Mononuclear cell (primary cell): ENCODE data around the gene NEURL2. TPM values are rescaled to one million over a fixed set of nuclear protein-coding genes. Genes with fewer than 3 reads are reported as not detected.
"Not testable (repeated sequence)": the region's sequence is repeated elsewhere in the genome, so short reads cannot be mapped to it uniquely, and the experiment has no call there.

Source experiments
- H3K27me3 ChIP-seq: 2 replicates; pipeline ENCODE4 v1.6.0; 2011; ENCODE audit warnings: low read length, control low read depth; ENCODE audit not compliant: insufficient read depth
- H3K4me1 ChIP-seq: 2 replicates; pipeline ENCODE4 v1.5.1; 2011; ENCODE audit warnings: mild to moderate bottlenecking, low read length, control low read depth; ENCODE audit not compliant: insufficient read depth
- H3K4me3 ChIP-seq: 2 replicates; pipeline ENCODE4 v1.5.1; 2011; ENCODE audit warnings: mild to moderate bottlenecking, low read length, moderate library complexity
- H3K9me3 ChIP-seq: 2 replicates; pipeline ENCODE4 v1.5.1; 2011; ENCODE audit warnings: low read depth, mild to moderate bottlenecking, control low read depth, low read length
- total RNA-seq: library from RNA; depleted of rRNA; stranded (reverse); fragments of >200 nt; gene quantifications from one replicate; pipeline ENCODE4 v1.2.3, GENCODE V29; 2012

Gene NEURL2
- total RNA-seq, 1 donor, result 1.9 TPM

GRCh38 chr20:45910670-45911485 lies 19.9 kb upstream of the NEURL2 start:
- Histone ChIP-seq H3K27me3 (no peaks in the 10 kb centered on the region), H3K4me1 (peaks cover 56% of the 10 kb centered on the region), H3K9me3 (no peaks in the 10 kb centered on the region), H3K4me3 (peak overlapping the region; percentile 41)

DNA sequence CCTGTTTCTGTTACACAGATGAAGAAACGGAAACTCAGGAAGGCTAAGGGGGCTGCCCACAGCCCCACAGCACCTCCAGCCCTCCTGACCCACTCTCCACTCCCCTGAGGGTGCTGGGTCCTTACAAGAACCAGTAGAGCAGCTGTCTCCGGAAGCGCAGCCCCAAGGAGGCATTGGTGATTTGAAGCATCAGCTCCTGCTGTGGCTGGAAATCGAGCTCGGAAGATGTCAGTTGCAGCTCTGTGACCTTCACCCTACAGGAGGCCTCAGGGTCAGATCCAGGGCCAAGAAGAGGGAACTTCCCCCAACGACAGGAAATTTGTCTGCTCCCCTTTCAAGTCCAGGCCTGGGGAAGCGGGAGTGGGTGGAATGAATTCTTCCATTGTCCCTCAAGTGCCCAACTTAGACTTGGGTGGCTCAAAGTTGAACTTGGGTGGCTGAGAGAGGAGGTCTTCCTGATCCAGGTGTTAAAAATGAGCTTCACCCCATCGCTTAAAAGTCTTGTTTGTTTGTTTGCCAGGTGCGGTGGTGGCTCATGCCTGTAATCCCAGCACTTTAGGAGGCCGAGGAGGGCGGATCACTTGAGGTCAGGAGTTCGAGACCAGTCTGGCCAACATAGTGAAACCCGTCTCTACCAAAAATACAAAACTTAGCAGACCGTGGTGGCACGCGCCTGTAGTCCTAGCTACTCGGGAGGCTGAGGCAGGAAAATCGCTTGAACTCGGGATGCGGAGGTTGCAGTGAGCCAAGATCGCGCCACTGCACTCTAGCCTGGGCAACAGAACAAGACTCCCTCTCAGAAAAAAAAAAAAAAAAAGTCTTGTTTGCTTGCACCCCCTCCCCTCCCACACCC lies 19.0 kb upstream of the NEURL2 start:
- H3K9me3 ChIP-seq, result no peaks in the 10 kb centered on the region
- H3K27me3 ChIP-seq, result no peaks in the 10 kb centered on the region
- peaks cover 51% of the 10 kb centered on the region for H3K4me1 ChIP-seq
- H3K4me3 ChIP-seq, result no peak overlapping the region

DNA sequence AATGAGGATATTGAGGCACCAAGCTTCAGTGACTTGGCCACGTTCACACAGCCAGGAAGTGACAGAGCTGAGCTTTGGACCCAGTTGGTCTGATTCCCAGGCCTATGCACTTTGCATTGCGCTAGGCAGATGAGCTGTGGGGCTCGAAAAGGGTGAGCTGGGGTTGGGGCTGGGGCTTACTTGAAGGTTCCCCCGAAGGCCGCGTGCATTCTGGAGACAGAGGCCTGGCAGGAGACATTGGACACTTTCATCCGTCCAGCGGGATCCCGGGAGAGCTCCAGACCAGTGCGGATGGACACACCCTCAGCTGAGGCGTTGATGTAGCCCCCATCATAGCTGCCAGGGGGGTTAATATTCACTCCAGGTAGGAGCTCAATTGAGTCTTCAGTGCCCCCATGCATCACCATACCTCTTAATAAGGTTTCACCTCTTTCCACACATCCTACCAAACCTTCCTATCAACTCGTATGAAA lies 18.4 kb upstream of the NEURL2 start:
- Histone ChIP-seq H3K9me3 (no peaks in the 10 kb centered on the region), H3K27me3 (no peaks in the 10 kb centered on the region), H3K4me3 (no peak overlapping the region), H3K4me1 (peaks cover 45% of the 10 kb centered on the region)

- peaks cover 33% of the 10 kb centered on the region for H3K4me1 ChIP-seq
- no peaks in the 10 kb centered on the region for H3K9me3 ChIP-seq
- H3K4me3 ChIP-seq, result no peak overlapping the region
- H3K27me3 ChIP-seq, result no peaks in the 10 kb centered on the region
These were observed 17.1 kb upstream of the NEURL2 start for GRCh38 chr20:45908084-45908483.

DNA sequence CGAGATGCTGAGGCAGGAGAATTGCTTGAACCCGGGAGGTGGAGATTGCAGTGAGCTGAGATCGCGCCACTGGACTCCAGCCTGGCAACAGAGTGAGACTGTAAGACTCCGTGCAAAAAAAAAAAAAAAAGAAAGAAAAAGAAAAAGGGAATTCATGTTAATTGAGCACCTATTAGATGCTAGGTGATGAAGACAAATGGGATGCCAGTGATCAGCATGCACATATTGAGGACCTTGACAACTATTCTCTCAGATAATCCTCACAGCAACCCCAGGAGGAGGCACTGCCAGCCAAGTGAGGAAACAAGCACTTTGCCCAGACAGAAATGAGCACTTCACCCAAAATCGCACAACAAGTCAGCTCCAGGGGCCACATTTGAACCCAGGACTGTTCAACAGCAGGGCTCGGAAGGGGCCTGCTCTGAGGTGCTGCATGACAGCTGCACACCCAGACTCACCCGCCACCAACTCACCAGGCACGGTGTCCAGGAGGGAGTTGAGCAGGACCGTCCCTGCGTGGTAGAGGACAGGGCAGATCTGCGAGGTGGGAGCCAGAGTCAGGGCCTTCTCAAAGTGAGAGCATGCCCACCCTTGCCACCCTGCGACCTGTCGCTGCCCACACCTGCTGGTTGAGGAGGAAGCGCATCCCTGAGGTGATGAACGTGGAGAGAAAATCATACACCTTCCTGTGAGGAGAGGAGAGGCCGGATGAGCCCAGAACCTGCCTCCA lies 16.4 kb upstream of the NEURL2 start:
- no peaks in the 10 kb centered on the region for H3K27me3 ChIP-seq
- H3K9me3 ChIP-seq, result no peaks in the 10 kb centered on the region
- no peak overlapping the region for H3K4me3 ChIP-seq
- peaks cover 30% of the 10 kb centered on the region for H3K4me1 ChIP-seq

DNA sequence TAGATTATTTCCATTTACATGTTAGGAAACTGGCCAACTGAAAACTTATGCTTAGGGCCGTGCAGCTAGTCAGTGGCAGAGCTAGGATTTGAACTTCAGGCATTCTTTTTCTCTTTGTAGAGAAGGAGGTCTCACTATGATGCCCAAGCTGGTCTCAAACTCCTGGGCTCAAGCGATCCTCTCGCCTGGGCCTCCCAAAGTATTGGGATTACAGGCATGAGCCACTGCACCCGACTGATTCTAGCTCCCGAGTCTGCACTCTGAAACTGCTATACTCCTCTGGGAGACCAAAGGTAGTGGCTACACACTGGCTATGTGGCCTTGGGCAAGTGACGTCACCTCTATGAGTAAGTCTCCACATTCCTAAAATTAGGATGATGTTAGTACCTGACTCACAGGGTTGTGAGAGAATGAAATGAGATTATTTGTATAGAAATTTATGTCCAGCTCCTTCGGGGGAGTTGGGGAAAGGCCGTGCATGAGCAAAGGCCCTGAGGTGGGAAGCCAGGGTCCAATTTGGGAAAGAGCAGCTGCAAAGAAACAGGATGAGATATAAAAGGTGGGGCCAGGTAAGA lies 14.6 kb upstream of the NEURL2 start:
- Histone ChIP-seq H3K4me3 (no peak overlapping the region), H3K9me3 (no peaks in the 10 kb centered on the region), H3K27me3 (no peaks in the 10 kb centered on the region), H3K4me1 (peaks cover 14% of the 10 kb centered on the region)

DNA sequence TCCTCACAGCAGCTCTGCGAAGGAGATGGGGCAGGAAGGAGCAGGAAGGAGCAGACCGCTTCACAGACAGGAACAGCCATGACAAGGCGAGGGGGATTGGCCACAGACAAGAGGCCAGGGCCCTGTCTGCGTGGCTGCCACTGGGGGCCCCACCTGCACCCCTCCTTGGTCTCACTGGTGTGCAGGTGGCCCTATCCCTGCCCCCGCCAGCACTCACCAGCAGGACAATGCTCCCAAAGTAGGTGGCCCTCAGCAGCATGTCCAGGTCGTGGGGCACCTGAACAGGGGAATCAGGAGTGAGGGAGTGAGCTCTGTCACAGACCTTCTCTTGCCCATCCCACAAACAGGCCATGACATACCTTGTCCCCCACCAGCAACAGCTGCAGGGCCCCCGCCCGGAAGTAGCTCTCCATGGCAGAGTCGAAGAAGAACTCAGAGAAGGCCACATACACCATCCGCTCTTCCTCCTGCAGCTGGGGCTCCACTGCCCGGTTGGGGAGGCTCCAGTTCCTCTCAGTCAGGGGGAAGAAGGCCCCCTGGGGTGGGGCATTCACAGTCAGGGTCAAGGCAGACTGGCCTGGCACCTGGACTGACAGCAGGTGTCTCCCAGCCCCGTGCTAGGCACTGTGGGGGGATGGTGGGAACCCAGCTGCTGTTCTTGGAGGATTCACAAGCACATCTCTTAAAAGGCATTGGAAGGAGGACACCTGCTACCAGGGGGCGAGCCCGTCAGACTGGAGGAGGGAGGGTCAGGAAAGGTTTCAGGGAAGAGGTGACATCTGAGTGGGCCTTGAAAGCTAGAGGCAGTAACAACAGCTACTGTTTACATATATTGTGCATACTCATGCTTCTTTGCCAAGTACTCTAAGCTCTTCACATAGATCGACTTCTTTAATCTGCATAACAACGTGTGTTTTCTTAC lies 13.8 kb upstream of the NEURL2 start:
- no peaks in the 10 kb centered on the region for H3K9me3 ChIP-seq
- peaks cover 7% of the 10 kb centered on the region for H3K4me1 ChIP-seq
- no peaks in the 10 kb centered on the region for H3K27me3 ChIP-seq
- no peak overlapping the region for H3K4me3 ChIP-seq

GRCh38 chr20:45902199-45902701 lies 11.2 kb upstream of the NEURL2 start:
- H3K4me1 ChIP-seq, result no peaks in the 10 kb centered on the region
- no peak overlapping the region for H3K4me3 ChIP-seq
- no peaks in the 10 kb centered on the region for H3K27me3 ChIP-seq
- H3K9me3 ChIP-seq, result no peaks in the 10 kb centered on the region

DNA sequence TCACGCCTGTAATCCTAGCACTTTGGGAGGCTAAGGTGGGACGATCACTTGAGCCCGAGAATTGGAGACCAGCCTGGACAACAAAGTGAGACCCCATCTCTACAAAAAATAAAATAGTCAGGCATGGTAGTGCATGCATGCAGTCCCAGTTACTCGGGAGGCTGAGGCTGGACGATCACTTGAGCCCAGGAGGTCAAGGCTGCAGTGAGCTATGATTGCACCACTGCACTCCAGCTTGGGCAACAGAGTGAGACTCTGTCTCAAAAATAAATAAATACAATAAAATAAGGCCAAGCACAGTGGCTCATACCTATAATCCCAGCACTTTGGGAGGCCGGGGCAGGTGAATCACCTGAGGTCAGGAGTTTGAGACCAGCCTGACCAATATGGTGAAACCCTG lies 10.3 kb upstream of the NEURL2 start:
- not testable (repeated sequence) for H3K27me3 ChIP-seq, H3K4me3 ChIP-seq, H3K4me1 ChIP-seq, H3K9me3 ChIP-seq

- Histone ChIP-seq H3K9me3 (no peaks in the 10 kb centered on the region), H3K27me3 (no peaks in the 10 kb centered on the region), H3K4me1 (no peaks in the 10 kb centered on the region), H3K4me3 (no peak overlapping the region)
These were observed 8.2 kb upstream of the NEURL2 start for GRCh38 chr20:45899046-45899835.

GRCh38 chr20:45898285-45898684 lies 7.3 kb upstream of the NEURL2 start:
- H3K4me1 ChIP-seq, result peaks cover 7% of the 10 kb centered on the region
- no peak overlapping the region for H3K4me3 ChIP-seq
- H3K9me3 ChIP-seq, result no peaks in the 10 kb centered on the region
- no peaks in the 10 kb centered on the region for H3K27me3 ChIP-seq

DNA sequence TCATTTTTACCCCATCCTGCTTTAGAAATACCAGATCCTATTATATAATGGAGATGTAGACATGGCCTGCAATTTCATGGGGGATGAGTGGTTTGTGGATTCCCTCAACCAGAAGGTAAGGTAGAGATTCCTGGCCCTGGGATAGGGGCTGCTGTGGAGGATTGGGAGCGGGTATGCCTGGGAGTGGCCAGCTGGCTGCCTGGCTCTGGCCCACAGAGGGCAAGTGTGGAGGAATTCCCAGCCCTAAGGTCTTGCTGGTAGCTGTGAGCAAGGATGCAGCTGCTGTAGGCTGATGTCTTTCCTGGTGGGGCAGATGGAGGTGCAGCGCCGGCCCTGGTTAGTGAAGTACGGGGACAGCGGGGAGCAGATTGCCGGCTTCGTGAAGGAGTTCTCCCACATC lies 6.7 kb upstream of the NEURL2 start:
- no peaks in the 10 kb centered on the region for H3K9me3 ChIP-seq
- H3K27me3 ChIP-seq, result no peaks in the 10 kb centered on the region
- H3K4me1 ChIP-seq, result peaks cover 13% of the 10 kb centered on the region
- no peak overlapping the region for H3K4me3 ChIP-seq

- no peaks in the 10 kb centered on the region for H3K27me3 ChIP-seq
- H3K4me3 ChIP-seq, result no peak overlapping the region
- H3K4me1 ChIP-seq, result peaks cover 17% of the 10 kb centered on the region
- no peaks in the 10 kb centered on the region for H3K9me3 ChIP-seq
These were observed 6.3 kb upstream of the NEURL2 start for GRCh38 chr20:45897289-45897688.
